ENCODE results near the gene ORC5. TPM values are rescaled to one million over a fixed set of nuclear protein-coding genes. Genes with fewer than 3 reads are reported as not detected.

Gene ORC5
- total RNA-seq, 4 donors from 2014 or later: 10.5 to 28.7 (median 13.5) TPM

DNA sequence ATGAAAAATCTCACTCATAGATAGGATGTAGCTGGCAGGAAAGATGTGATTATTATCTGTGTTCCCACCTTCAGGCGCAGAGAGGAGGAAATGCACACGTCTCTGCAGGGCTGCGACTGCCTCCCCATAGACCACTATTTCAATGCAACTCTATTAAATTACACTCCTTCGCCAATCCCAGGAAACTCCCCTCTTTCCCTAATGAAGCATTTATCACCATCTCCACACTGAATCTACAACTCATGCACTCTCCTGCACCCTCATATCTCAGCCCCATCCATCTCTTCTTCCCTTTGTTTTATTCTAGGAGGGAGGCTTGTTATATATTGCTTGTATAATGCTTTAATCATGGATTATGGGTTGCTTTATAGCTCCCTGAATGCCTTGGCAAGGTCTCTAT lies 116.6 kb downstream of the ORC5 start:
- no peak for DNase-seq (ENCODE audit: low spot score in 2 of 2)
- TF ChIP-seq POLR2A (IDR thresholded peaks at IDR 0.05) (no peak), EP300 (IDR thresholded peaks at IDR 0.05) (no peak), POLR2AphosphoS5 (IDR thresholded peaks at IDR 0.05) (no peak)
- TF ChIP-seq, protein P1, sequence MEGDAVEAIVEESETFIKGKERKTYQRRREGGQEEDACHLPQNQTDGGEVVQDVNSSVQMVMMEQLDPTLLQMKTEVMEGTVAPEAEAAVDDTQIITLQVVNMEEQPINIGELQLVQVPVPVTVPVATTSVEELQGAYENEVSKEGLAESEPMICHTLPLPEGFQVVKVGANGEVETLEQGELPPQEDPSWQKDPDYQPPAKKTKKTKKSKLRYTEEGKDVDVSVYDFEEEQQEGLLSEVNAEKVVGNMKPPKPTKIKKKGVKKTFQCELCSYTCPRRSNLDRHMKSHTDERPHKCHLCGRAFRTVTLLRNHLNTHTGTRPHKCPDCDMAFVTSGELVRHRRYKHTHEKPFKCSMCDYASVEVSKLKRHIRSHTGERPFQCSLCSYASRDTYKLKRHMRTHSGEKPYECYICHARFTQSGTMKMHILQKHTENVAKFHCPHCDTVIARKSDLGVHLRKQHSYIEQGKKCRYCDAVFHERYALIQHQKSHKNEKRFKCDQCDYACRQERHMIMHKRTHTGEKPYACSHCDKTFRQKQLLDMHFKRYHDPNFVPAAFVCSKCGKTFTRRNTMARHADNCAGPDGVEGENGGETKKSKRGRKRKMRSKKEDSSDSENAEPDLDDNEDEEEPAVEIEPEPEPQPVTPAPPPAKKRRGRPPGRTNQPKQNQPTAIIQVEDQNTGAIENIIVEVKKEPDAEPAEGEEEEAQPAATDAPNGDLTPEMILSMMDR (IDR thresholded peaks at IDR 0.05): no peak
- no peak overlapping the region for H3K27ac ChIP-seq
- WGBS: 50% methylated on average over 4 of the region's 4 CpGs
- no peaks in the 10 kb centered on the region for H3K4me1 ChIP-seq
- H3K9me3 ChIP-seq: no peaks in the 10 kb centered on the region
- H3K27me3 ChIP-seq: no peaks in the 10 kb centered on the region
- H3K4me3 ChIP-seq: no peak overlapping the region
- no peaks in the 10 kb centered on the region for H3K36me3 ChIP-seq

DNA sequence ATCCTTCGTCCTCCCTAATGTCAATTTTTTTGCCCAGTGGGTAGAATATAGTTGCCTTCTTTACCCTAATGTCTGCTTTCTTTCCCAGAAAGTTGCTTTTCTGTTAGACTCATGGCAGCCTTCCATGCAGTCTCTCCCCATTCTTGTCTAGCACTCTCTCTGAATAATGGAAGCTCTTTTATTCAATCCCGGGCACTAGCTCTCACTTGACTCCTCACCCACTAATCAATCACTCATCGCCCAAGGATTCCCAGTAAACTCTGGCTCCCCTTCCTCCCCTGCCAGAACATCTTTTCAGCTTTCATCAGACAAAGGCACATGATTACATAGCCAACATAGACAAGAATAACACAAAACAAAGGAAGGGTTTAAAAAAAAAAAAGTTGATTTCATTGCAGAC lies 118.2 kb downstream of the ORC5 start:
- no peaks in the 10 kb centered on the region for H3K36me3 ChIP-seq
- WGBS: 52% methylated on average over 3 of the region's 3 CpGs
- H3K27me3 ChIP-seq: no peaks in the 10 kb centered on the region
- TF ChIP-seq, protein P1 (IDR thresholded peaks at IDR 0.05): no peak
- TF ChIP-seq EP300 (IDR thresholded peaks at IDR 0.05): no peak
- no peak for TF ChIP-seq POLR2A (IDR thresholded peaks at IDR 0.05)
- no peak overlapping the region for H3K4me3 ChIP-seq
- H3K4me1 ChIP-seq: no peaks in the 10 kb centered on the region
- DNase-seq (ENCODE audit: low spot score in 2 of 2): no peak
- no peaks in the 10 kb centered on the region for H3K9me3 ChIP-seq
- no peak overlapping the region for H3K27ac ChIP-seq

DNA sequence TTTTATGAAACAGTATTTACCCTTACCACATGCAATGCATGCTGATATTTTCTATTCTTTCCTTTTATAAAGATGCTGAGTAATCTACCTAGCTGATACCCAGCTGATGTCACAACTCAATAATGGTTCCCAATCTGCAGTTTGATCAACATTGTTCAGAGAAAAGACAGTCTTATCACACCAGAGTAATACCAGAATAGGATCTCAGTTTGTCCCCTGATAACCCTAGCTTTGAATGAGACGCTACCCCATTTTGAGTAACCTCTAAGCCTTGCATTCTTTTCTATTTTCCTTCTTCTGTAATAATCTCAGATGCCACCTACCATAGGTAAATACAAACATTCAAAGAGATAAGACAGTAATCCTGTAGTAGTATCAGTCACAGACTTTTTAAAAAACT lies 118.8 kb downstream of the ORC5 start:
- WGBS: 81% methylated on average over 1 of the region's 1 CpG

More for the DNA sequence above, 118.8 kb downstream of the ORC5 start:
- no peak for DNase-seq (ENCODE audit: low spot score in 2 of 2)
- Histone ChIP-seq H3K27ac (no peak overlapping the region), H3K9me3 (no peaks in the 10 kb centered on the region), H3K36me3 (no peaks in the 10 kb centered on the region), H3K4me1 (no peaks in the 10 kb centered on the region), H3K4me3 (no peak overlapping the region), H3K27me3 (no peaks in the 10 kb centered on the region)
- TF ChIP-seq EP300 (IDR thresholded peaks at IDR 0.05) (no peak), POLR2A (IDR thresholded peaks at IDR 0.05) (no peak), POLR2AphosphoS5 (IDR thresholded peaks at IDR 0.05) (no peak)
- TF ChIP-seq, protein P1 (IDR thresholded peaks at IDR 0.05): no peak

Other genes starting within 250 kb of the ORC5 start
- 1 to 10 TPM in 3 of 4 donors, under 1 TPM in 1; 0.72 to 1.8 (median 1.3) TPM for gene RELN, start 218.4 kb downstream of the ORC5 start, total RNA-seq
- not detected for gene LHFPL3, start 120.6 kb upstream of the ORC5 start, total RNA-seq

All from suprapubic skin (tissue), 4 donors.